ENCODE results near the gene CBX1.

- TF ChIP-seq POLR2AphosphoS5 (IDR thresholded peaks at IDR 0.05; ENCODE audit: insufficient read depth in 1 of 2, low read depth in 1 of 2) (no peak), CTCF (IDR thresholded peaks at IDR 0.05) (no peak), POLR2A (IDR thresholded peaks at IDR 0.05) (no peak)
Observed at GRCh38 chr17:48084932-48085331, 16.3 kb downstream of the CBX1 start.

All from vagina (tissue), 2 donors.